ENCODE data around the gene DUSP2.

The DUSP2 gene

DNA sequence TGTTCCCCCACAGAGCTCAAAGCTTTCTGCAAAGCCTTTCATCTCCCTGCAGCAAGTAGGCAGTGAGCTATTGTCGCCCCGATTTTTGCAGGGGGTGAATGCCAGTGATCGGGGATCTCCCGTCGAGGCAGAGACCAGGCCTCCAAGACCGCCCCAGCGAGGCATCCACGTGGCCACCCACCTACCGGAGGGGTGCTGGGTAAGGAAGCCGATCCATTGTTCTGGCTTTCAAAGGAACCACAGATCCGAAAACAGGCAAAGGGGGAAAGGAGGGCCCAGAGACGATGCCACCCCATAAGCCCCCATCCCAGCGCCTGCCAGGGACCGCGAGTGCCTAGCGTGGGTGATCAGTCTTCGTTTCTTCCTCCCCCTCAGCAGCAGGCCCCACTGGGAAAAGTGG is 31.3 kb downstream of the DUSP2 start:
- DNase-seq (ENCODE audit: low read depth): no peak
- TF ChIP-seq, protein P1, sequence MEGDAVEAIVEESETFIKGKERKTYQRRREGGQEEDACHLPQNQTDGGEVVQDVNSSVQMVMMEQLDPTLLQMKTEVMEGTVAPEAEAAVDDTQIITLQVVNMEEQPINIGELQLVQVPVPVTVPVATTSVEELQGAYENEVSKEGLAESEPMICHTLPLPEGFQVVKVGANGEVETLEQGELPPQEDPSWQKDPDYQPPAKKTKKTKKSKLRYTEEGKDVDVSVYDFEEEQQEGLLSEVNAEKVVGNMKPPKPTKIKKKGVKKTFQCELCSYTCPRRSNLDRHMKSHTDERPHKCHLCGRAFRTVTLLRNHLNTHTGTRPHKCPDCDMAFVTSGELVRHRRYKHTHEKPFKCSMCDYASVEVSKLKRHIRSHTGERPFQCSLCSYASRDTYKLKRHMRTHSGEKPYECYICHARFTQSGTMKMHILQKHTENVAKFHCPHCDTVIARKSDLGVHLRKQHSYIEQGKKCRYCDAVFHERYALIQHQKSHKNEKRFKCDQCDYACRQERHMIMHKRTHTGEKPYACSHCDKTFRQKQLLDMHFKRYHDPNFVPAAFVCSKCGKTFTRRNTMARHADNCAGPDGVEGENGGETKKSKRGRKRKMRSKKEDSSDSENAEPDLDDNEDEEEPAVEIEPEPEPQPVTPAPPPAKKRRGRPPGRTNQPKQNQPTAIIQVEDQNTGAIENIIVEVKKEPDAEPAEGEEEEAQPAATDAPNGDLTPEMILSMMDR (IDR thresholded peaks at IDR 0.05; ENCODE audit: control insufficient read depth, extremely low read depth, insufficient read depth): no peak
- no peak overlapping the region for H3K4me3 ChIP-seq (ENCODE audit: low read depth, low read length)

DNA sequence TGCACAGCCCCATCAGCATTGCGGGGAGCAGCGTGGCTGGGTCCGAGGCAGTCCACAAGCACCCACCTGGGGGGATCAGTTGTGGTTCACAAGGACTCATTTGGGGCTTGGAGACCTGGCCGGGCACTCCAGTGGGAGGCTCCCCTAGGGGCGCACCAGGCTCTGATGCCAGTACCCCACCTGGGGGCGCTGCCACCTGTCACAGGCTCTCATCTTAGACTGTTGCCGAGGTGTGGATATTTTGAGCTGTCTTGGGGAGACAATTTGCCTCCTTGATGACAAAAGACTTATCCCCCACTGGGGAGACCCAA is 31.9 kb downstream of the DUSP2 start:
- TF ChIP-seq, protein P1 (IDR thresholded peaks at IDR 0.05; ENCODE audit: control insufficient read depth, extremely low read depth, insufficient read depth): no peak
- no peak overlapping the region for H3K4me3 ChIP-seq (ENCODE audit: low read depth, low read length)
- no peak for DNase-seq (ENCODE audit: low read depth)

DNA sequence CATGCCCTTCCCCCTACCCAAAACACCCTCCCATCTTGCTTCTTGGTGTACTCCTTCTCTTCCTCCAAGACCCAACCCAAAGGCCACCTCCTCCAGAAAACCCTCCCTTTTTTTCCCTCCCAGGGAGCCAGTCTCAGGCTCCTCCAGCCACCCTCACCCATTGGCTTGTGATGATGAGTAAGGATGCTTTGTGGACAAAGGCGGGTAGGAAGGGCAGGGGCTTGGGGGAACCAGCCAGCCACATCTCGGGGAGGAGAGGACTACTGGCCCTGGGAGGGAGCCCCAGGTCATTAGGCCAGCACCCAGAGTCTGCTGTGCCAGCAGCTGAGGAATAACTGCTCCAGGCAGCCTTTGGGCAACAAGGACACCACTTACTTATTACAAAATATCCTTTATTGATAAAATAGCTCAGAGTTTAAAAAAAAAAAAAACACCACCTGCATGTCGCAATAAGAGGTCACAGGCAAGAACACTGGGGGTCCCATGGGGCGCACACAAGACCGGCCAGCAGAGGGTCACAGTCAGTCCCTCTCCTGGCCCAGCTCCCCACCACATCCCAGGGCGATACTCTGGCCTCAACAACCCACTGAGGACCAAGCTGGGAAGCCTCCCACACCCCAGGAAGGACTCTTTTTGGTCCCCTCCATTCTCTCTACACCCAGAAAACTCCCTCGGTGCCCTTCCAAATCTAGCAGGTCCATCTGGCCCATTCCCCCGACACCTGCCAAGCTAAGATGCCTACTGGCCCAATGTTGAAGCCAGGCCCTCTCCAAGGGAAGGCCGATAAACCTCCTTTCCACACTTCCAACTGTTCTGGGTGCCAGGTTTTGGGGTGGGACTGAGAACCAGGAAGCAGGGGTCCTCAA is 32.5 kb downstream of the DUSP2 start:
- TF ChIP-seq, protein P1 (IDR thresholded peaks at IDR 0.05; ENCODE audit: control insufficient read depth, extremely low read depth, insufficient read depth): no peak
- H3K4me3 ChIP-seq (ENCODE audit: low read depth, low read length): no peak overlapping the region
- DNase-seq (ENCODE audit: low read depth): no peak

DNA sequence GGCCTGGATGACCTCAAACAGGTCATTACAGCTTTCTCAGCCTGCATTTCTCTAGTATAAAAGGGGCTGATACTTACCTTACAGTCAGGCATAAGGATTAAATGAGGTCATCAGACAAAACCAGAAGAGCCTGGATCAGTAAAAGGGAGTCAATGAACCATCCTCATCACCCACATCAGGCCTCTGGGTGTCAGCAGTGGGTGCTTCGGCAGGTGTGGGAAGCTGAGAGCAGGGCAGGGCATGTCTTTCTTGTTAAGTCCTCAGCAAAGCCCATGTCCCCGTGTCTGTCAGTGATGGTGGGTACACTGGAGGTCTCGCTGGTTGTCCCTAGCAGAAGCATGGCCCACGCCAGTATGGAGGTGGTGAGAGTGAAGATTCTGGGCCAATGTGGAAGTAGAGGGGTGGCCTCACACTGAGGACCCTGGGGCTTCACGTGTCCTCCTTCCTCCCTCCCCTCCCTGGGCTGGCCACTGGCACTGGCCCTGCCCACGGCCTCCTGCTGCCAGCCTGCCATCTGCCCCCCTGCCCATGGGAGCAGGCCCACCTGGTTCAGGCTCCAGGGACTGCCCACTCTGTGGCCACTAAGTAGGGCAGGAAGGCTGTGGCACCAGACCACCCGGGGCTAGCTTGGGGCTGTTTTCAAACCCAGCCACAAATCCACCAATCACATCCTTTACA is 33.3 kb downstream of the DUSP2 start:
- no peak for DNase-seq (ENCODE audit: low read depth)
- TF ChIP-seq, protein P1 (IDR thresholded peaks at IDR 0.05; ENCODE audit: control insufficient read depth, extremely low read depth, insufficient read depth): no peak
- no peak overlapping the region for H3K4me3 ChIP-seq (ENCODE audit: low read depth, low read length)

DNA sequence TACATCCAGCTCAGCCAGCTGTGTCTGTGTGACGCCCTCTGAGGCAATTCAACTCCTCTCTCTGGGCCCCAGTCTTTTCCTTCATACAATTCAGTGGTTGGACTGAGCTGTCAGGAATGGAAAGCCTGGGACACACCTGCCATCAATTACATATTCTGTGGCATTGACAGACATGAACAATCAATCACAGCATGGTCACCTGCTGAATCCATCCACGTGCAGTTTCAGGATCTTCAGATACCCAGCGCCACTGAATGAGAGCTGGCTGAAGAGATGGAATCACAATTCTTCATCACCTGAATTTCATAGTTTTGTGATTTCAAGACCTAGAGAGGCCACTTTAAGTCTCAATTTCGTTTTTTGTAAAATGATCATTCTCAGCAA is 34.0 kb downstream of the DUSP2 start:
- TF ChIP-seq, protein P1 (IDR thresholded peaks at IDR 0.05; ENCODE audit: control insufficient read depth, extremely low read depth, insufficient read depth): no peak
- no peak for DNase-seq (ENCODE audit: low read depth)
- H3K4me3 ChIP-seq (ENCODE audit: low read depth, low read length): no peak overlapping the region

DNA sequence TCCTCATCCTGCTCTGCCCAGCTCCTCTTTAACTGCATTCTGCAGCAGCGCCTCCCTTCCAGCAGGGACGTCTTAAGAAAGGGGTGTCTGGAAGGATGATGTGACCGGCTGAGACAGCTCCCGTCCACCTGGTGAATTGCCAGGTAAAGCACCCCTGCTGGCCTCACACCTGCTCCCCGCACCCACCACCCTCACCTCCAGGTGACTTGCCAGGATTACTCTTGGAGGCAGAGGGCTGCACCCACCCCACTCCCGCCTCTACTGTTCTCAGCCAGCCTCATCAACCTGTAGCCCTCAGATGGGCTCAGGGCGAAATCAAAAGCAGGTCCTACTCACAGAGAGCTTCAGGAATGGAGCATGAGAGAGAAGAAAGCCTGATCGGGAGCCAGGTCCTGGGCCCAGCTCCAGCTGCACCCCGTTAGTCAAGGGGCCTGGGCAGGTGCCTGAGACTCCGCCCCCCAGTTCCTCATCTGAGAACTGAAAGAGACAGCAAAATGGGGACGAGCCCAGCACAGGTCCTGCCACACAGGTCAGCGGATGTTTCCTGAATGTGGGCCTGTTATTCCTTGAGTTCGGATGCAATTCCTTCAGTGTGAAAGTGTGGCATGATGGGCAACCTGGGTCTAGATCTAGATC is 34.5 kb downstream of the DUSP2 start:
- TF ChIP-seq, protein P1 (IDR thresholded peaks at IDR 0.05; ENCODE audit: control insufficient read depth, extremely low read depth, insufficient read depth): no peak
- DNase-seq (ENCODE audit: low read depth): no peak
- no peak overlapping the region for H3K4me3 ChIP-seq (ENCODE audit: low read depth, low read length)
